GM18520 (cell line): ENCODE results near the gene ENO2.

Experiments
- ATAC-seq: cut with Tn5 transposase; IDR thresholded peaks from one replicate; pipeline ENCODE4 v1.9.1; 2021; ENCODE audit not compliant: unreplicated experiment

ENO2 gene

GRCh38 chr12:6959058-6959804, 44.9 kb downstream of the ENO2 start:
- ATAC-seq = peak; percentile 33

GRCh38 chr12:6959805-6960592, 45.6 kb downstream of the ENO2 start:
- ATAC-seq = no peak

GRCh38 chr12:6960593-6961277, 46.4 kb downstream of the ENO2 start:
- ATAC-seq = peak; percentile 26

GRCh38 chr12:6961278-6961694, 46.9 kb downstream of the ENO2 start:
- peak; percentile 17 for ATAC-seq

- ATAC-seq = peak; percentile 9
These were observed 47.4 kb downstream of the ENO2 start for GRCh38 chr12:6961695-6962284.

- no peak for ATAC-seq
These were observed 48.1 kb downstream of the ENO2 start for GRCh38 chr12:6962285-6963015.

GRCh38 chr12:6963016-6963731, 48.8 kb downstream of the ENO2 start:
- ATAC-seq = no peak

- no peak for ATAC-seq
These were observed 49.5 kb downstream of the ENO2 start for GRCh38 chr12:6963791-6964413.

- ATAC-seq = no peak
These were observed 50.2 kb downstream of the ENO2 start for GRCh38 chr12:6964605-6965025.

- ATAC-seq = no peak
These were observed 50.8 kb downstream of the ENO2 start for GRCh38 chr12:6965026-6965661.

- ATAC-seq = no peak
These were observed 51.3 kb downstream of the ENO2 start for GRCh38 chr12:6965714-6966113.

- no peak for ATAC-seq
These were observed 52.0 kb downstream of the ENO2 start for GRCh38 chr12:6966351-6966750.

- no peak for ATAC-seq
These were observed 53.3 kb downstream of the ENO2 start for GRCh38 chr12:6967651-6968100.

GRCh38 chr12:6968426-6968825, 54.0 kb downstream of the ENO2 start:
- no peak for ATAC-seq

- no peak for ATAC-seq
These were observed 55.7 kb downstream of the ENO2 start for GRCh38 chr12:6970096-6970527.
